GM12878 (cell line): ENCODE data around the gene SLC25A43. TPM values are rescaled to one million over a fixed set of nuclear protein-coding genes. Genes with fewer than 3 reads are reported as not detected.
"Not testable (repeated sequence)": the region's sequence is repeated elsewhere in the genome, so short reads cannot be mapped to it uniquely, and the experiment has no call there.

ENCODE experiments used
- ATAC-seq: fragments of 200-7000 bp; cut with Tn5 transposase; 3 replicates; pipeline ENCODE4 v1.9.1; 2020; ENCODE audit warnings: mild to moderate bottlenecking, moderate library complexity
- BruUV-seq: library from RNA; stranded (reverse); fragments of 400-500 nt; replicated peaks from 2 replicates; lab custom pipeline; 2021; lab: Mats Ljungman, UMichigan
- CTCF ChIA-PET: fragments of 300-600 bp; sonication (Branson Sonifier 250); formaldehyde crosslinking; extraction: SDS; loops from one replicate; lab custom pipeline; 2021; ENCODE audit warnings: inconsistent platforms; lab: Yijun Ruan, JAX
- POLR2A ChIA-PET: fragments of 350-600 bp; formaldehyde crosslinking; extraction: SDS; loops from one replicate; lab custom pipeline; 2021; ENCODE audit warnings: inconsistent platforms; lab: Charles Lee
- RAD21 ChIA-PET: fragments of 300-600 bp; sonication (Branson Sonifier 250); formaldehyde crosslinking; loops from one replicate; lab custom pipeline; 2023; ENCODE audit warnings: antibody characterized with exemption; ENCODE audit not compliant: unreplicated experiment; lab: Charles Lee
- SMC1A ChIA-PET: fragments of 300-600 bp; sonication (Branson Sonifier 250); formaldehyde crosslinking; loops from one replicate; lab custom pipeline; 2023; ENCODE audit not compliant: unreplicated experiment, uncharacterized antibody; lab: Charles Lee
- DNase-seq: peaks from one replicate; pipeline ENCODE4 v3.0.0-alpha.2; 2011; ENCODE audit warnings: low read depth, low spot score
- FAIRE-seq: peaks from 3 replicates; lab custom pipeline; 2011; peaks lifted over from hg19 to GRCh38; lab: Jason Lieb, UNC
- H2AFZ ChIP-seq: 2 replicates; pipeline ENCODE4 v1.6.0; 2011; ENCODE audit warnings: low read depth, low read length, control low read depth; ENCODE audit not compliant: control insufficient read depth
- H3K27ac ChIP-seq: 2 replicates; pipeline ENCODE4 v1.5.1; 2011; ENCODE audit warnings: control low read depth; ENCODE audit not compliant: control insufficient read depth, insufficient read depth
- H3K27me3 ChIP-seq, 2 experiments: replicated peaks in 1 of 2; 2 replicates each; pipeline versions ENCODE4 v1.6.0 to v1.6.1; 2011; ENCODE audit warnings: low read length in 1 of 2; ENCODE audit not compliant: control insufficient read depth in 2 of 2, insufficient read depth in 2 of 2
- H3K36me3 ChIP-seq, 2 experiments: 2 replicates each; pipeline ENCODE4 v1.5.1; 2011; ENCODE audit warnings: low read length in 1 of 2; ENCODE audit not compliant: control insufficient read depth in 2 of 2, insufficient read depth in 2 of 2
- H3K4me1 ChIP-seq: 2 replicates; pipeline ENCODE4 v1.6.1; 2011; ENCODE audit warnings: mild to moderate bottlenecking, low read length, moderate library complexity, mixed read lengths; ENCODE audit not compliant: control insufficient read depth, insufficient read depth
- H3K4me2 ChIP-seq: 2 replicates; pipeline ENCODE4 v1.6.0; 2011; ENCODE audit warnings: control low read depth; ENCODE audit not compliant: control insufficient read depth, insufficient read depth
- H3K4me3 ChIP-seq: fragments of 200-600 bp; sonication (generic); 2 replicates; pipeline ENCODE4 v1.5.1; 2016
- H3K79me2 ChIP-seq: 2 replicates; pipeline ENCODE4 v1.6.0; 2011; ENCODE audit warnings: low read length; ENCODE audit not compliant: control insufficient read depth, insufficient read depth
- H3K9ac ChIP-seq: 2 replicates; pipeline ENCODE4 v1.8.0; 2011; ENCODE audit warnings: low read length, control low read depth, mixed read lengths; ENCODE audit not compliant: control insufficient read depth, insufficient read depth
- H3K9me3 ChIP-seq: replicated peaks from 3 replicates; pipeline ENCODE4 v1.5.1; 2011; ENCODE audit warnings: mild to moderate bottlenecking, low read length; ENCODE audit not compliant: control insufficient read depth, insufficient read depth
- H4K20me1 ChIP-seq: 2 replicates; pipeline ENCODE4 v1.6.0; 2011; ENCODE audit not compliant: control insufficient read depth, insufficient read depth
- HDAC6 ChIP-seq: fragments of 200-600 bp; sonication (generic); IDR thresholded peaks from one replicate; pipeline ENCODE4 v1.8.0; 2017; ENCODE audit warnings: antibody characterized with exemption; ENCODE audit not compliant: unreplicated experiment
- MEF2B ChIP-seq: fragments of 450-650 bp; IDR thresholded peaks from 2 replicates; pipeline ENCODE4 v1.6.1; 2018; ENCODE audit warnings: mild to moderate bottlenecking, moderate library complexity; ENCODE audit not compliant: partially characterized antibody, poor library complexity, severe bottlenecking
- RAD51 ChIP-seq: fragments of 450-650 bp; IDR thresholded peaks from 2 replicates; pipeline ENCODE4 v1.6.1; 2016; ENCODE audit warnings: moderate library complexity, mild to moderate bottlenecking, inconsistent platforms
- ZBTB40 ChIP-seq: fragments of 450-650 bp; IDR thresholded peaks from 2 replicates; pipeline ENCODE4 v1.6.1; 2016; ENCODE audit warnings: mild to moderate bottlenecking, moderate library complexity, borderline replicate concordance
- WGBS: methylation state at CpG from one replicate; pipeline ENCODE4 v1.1.6; 2016; ENCODE audit warnings: low lambda C conversion rate; ENCODE audit not compliant: insufficient replicate concordance, insufficient coverage; ENCODE audit errors: missing lambda C conversion rate; 5-methylcytosine and 5-hydroxymethylcytosine counted together
- in situ Hi-C: fragments of 300-500 bp; cut with MboI; formaldehyde crosslinking; loops from 9 replicates; pipeline ENCODE4 v1.14.3; 2018; ENCODE audit warnings: mixed read lengths
- intact Hi-C: fragments of 100-400 bp; cut with micrococcal nuclease; formaldehyde crosslinking; loops from one replicate; pipeline ENCODE4 v1.14.2; 2022; ENCODE audit not compliant: unreplicated experiment
- polyA plus RNA-seq, 11 experiments: library from polyadenylated mRNA; depleted of rRNA in 4 of 11; unstranded in 6 of 11; stranded (reverse) in 5 of 11; fragments of >200 nt; fragmentation: Nextera tagmentation in 4 of 11; fragmentation: Illumina TruSeq in 1 of 11; extraction: Ambion mirVana in 4 of 11; extraction: Trizol in 1 of 11; gene quantifications; 1 replicate in 1 of 11; 2 replicates in 10 of 11; pipeline versions ENCODE4 v1.2.1 to v1.2.3, GENCODE V29; 2011 to 2016; ENCODE audit warnings: inconsistent platforms in 2 of 11, missing spikeins in 2 of 11, low read depth in 1 of 11
- total RNA-seq, 4 experiments: library from RNA; depleted of rRNA in 3 of 4; stranded (reverse); fragments of >200 nt in 3 of 4; fragmentation: Illumina TruSeq in 1 of 4; extraction: Trizol in 1 of 4; gene quantifications; 2 replicates each; pipeline versions ENCODE4 v1.2.1 to v1.2.3, GENCODE V29; 2013 to 2021
- TF ChIP-seq, protein P1 (sequence below): fragments of 450-650 bp; IDR thresholded peaks from 2 replicates; pipeline ENCODE4 v1.6.1; 2016; ENCODE audit warnings: mild to moderate bottlenecking

Gene SLC25A43
- total and polyA plus RNA-seq, 10 of the 15 experiments (the other 5 are each of a cell fraction or from before 2014, with no cell fraction given): 2.5 to 13.5 (median 6.8) TPM

DNA sequence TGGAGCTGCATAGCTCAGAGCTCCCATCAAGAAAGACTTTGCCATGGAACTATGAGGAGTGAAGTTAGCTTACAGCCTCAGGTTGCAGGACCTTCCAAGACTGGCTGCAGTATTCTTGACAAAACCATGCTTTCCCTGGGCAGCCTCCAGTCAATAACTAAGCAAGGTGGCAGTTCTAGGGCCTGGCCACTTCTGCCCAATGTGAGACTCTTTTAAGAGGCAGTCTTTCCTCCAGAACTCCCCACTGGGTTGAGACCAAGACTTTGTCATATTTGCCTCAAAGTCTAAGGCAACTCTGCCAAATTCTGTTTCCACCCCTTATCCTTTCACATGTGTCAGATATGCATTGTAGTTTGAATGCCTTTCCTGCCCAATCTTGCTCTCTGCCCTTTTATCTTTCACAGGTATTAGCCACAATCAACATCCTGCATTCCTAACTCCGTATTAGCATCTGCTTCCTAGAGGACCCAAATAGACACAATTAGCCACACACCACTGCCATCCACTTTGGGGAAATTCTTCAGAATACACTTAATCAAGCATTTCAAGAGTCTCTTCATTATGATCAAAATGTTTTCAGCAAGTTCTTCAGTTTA, 17.7 kb upstream of the SLC25A43 start (continued):
- TF ChIP-seq, protein P1, sequence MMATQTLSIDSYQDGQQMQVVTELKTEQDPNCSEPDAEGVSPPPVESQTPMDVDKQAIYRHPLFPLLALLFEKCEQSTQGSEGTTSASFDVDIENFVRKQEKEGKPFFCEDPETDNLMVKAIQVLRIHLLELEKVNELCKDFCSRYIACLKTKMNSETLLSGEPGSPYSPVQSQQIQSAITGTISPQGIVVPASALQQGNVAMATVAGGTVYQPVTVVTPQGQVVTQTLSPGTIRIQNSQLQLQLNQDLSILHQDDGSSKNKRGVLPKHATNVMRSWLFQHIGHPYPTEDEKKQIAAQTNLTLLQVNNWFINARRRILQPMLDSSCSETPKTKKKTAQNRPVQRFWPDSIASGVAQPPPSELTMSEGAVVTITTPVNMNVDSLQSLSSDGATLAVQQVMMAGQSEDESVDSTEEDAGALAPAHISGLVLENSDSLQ: no peak
- no peak for TF ChIP-seq HDAC6

- Histone ChIP-seq H3K27me3 (no peaks in the 10 kb centered on the region), H2AFZ (no peak overlapping the region), H3K4me3 (no peak overlapping the region), H3K79me2 (no peaks in the 10 kb centered on the region), H4K20me1 (no peaks in the 10 kb centered on the region), H3K27ac (no peak overlapping the region), H3K36me3 (no peaks in the 10 kb centered on the region), H3K9me3 (no peaks in the 10 kb centered on the region), H3K4me2 (no peak overlapping the region), H3K4me1 (no peaks in the 10 kb centered on the region), H3K9ac (no peak overlapping the region)
- ChIA-PET POLR2A (interaction anchor here (0.6 to 1.6 kb wide), 3 partner anchors 11 to 341 kb away, joined by 3 to 6 read pairs (median 4); partner anchors contain the start of gene SLC25A43), RAD21 (no interaction called here), SMC1A (interaction anchor here (0.6 kb wide), 1 partner anchor 20 kb away, joined by 3 read pairs; no protein-coding TSS in a partner anchor), CTCF (no interaction called here)
- intact Hi-C loops: no loop called here
- ATAC-seq (peak; percentile 47), DNase-seq (no peak), FAIRE-seq (no peak)
- TF ChIP-seq RAD51: 0 out of 2 replicates have a peak, but pooled peaks have one; percentile 20
- TF ChIP-seq ZBTB40: no peak
- TF ChIP-seq MEF2B: peak; percentile 91
- BruUV-seq: no TSS peak
- in situ Hi-C loops: no loop called here
Observed at GRCh38 chrX:119382606-119383005, 16.5 kb upstream of the SLC25A43 start.

DNA sequence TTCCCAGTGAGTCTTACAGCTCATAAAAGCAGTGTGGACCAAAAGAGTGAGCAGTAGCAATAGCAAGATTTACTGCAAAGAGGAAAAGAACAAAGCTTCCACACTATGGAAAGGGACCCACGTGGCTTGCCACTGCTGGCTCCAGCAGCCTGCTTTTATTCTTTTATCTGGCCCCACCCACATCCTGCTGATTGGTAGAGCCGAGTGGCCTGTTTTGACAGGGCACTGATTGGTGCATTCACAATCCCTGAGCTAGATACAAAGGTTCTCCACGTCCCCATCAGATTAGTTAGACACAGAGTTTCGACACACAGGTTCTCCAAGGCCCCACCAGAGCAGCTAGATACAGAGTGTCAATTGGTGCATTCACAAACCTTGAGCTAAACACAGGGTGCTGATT, 12.5 kb upstream of the SLC25A43 start:
- not testable (repeated sequence) for H2AFZ ChIP-seq

More for the DNA sequence above, 12.5 kb upstream of the SLC25A43 start:
- WGBS: 35% methylated on average over 4 of the region's 4 CpGs
- intact Hi-C loops, ATAC-seq, RAD21 ChIA-PET, FAIRE-seq, in situ Hi-C loops, BruUV-seq, H4K20me1 ChIP-seq, H3K4me2 ChIP-seq, H3K27me3 ChIP-seq, POLR2A ChIA-PET, SMC1A ChIA-PET, DNase-seq, H3K27ac ChIP-seq, H3K9ac ChIP-seq, H3K4me1 ChIP-seq, CTCF ChIA-PET, H3K9me3 ChIP-seq, H3K4me3 ChIP-seq, H3K36me3 ChIP-seq, H3K79me2 ChIP-seq: not testable (repeated sequence)
